ENCODE results near the gene PTCRA.
"Not testable (repeated sequence)": the region's sequence is repeated elsewhere in the genome, so short reads cannot be mapped to it uniquely, and the experiment has no call there.

The PTCRA gene

GRCh38 chr6:42941356-42941755 lies 25.5 kb downstream of the PTCRA start:
- not testable (repeated sequence) for DNase-seq (ENCODE audit: low read depth in 2 of 2)

GRCh38 chr6:42942444-42942843 lies 26.6 kb downstream of the PTCRA start:
- DNase-seq (ENCODE audit: low read depth in 2 of 2): no peak

GRCh38 chr6:42947950-42948349 lies 32.1 kb downstream of the PTCRA start:
- DNase-seq (ENCODE audit: low read depth in 2 of 2): no peak

- no peak for DNase-seq (ENCODE audit: low read depth in 2 of 2)
These were observed 36.5 kb downstream of the PTCRA start for GRCh38 chr6:42952389-42952788.

GRCh38 chr6:42954405-42954804 lies 38.6 kb downstream of the PTCRA start:
- DNase-seq (ENCODE audit: low read depth in 2 of 2): not testable (repeated sequence)

GRCh38 chr6:42958125-42958524 lies 42.3 kb downstream of the PTCRA start:
- DNase-seq (ENCODE audit: low read depth in 2 of 2): no peak

GRCh38 chr6:42959917-42960242 lies 44.0 kb downstream of the PTCRA start:
- no peak for DNase-seq (ENCODE audit: low read depth in 2 of 2)

- DNase-seq (ENCODE audit: low read depth in 2 of 2): peak in 1 of 2 donors; percentile 17
These were observed 44.6 kb downstream of the PTCRA start, which contains the start of gene GNMT for GRCh38 chr6:42960243-42961019. Gene GNMT, plus strand, starts transcription at chr6:42960754. Its CDS starts 14 bp downstream, at chr6:42960768.

- no peak for DNase-seq (ENCODE audit: low read depth in 2 of 2)
These were observed 45.2 kb downstream of the PTCRA start for GRCh38 chr6:42961020-42961470.

- no peak for DNase-seq (ENCODE audit: low read depth in 2 of 2)
These were observed 46.2 kb downstream of the PTCRA start for GRCh38 chr6:42962096-42962495.

GRCh38 chr6:42962502-42963178 lies 46.8 kb downstream of the PTCRA start:
- DNase-seq (ENCODE audit: low read depth in 2 of 2): no peak

- DNase-seq (ENCODE audit: low read depth in 2 of 2): no peak
These were observed 47.5 kb downstream of the PTCRA start for GRCh38 chr6:42963179-42963854.

GRCh38 chr6:42963855-42964605 lies 48.2 kb downstream of the PTCRA start:
- no peak for DNase-seq (ENCODE audit: low read depth in 2 of 2)

GRCh38 chr6:42966571-42966970 lies 50.7 kb downstream of the PTCRA start:
- DNase-seq (ENCODE audit: low read depth in 2 of 2): no peak

GRCh38 chr6:42967228-42967627 lies 51.4 kb downstream of the PTCRA start:
- DNase-seq (ENCODE audit: low read depth in 2 of 2): no peak

- DNase-seq (ENCODE audit: low read depth in 2 of 2): no peak
These were observed 52.4 kb downstream of the PTCRA start for GRCh38 chr6:42968126-42968701.

- DNase-seq (ENCODE audit: low read depth in 2 of 2): no peak
These were observed 52.9 kb downstream of the PTCRA start for GRCh38 chr6:42968783-42969182.

GRCh38 chr6:42969431-42969830 lies 53.6 kb downstream of the PTCRA start:
- no peak for DNase-seq (ENCODE audit: low read depth in 2 of 2)

- no peak for DNase-seq (ENCODE audit: low read depth in 2 of 2)
These were observed 54.1 kb downstream of the PTCRA start for GRCh38 chr6:42969934-42970333.

- DNase-seq (ENCODE audit: low read depth in 2 of 2): no peak
These were observed 55.2 kb downstream of the PTCRA start for GRCh38 chr6:42970871-42971612.

Data from stimulated activated CD8-positive, alpha-beta memory T cell treated with anti-CD3 and anti-CD28 coated beads, Interleukin-7, amount 100 ng/mL, for 4 hours (primary cell).